Measurements from ENCODE around the gene LILRA6. TPM values are rescaled to one million over a fixed set of nuclear protein-coding genes. Genes with fewer than 3 reads are reported as not detected.
"Not testable (repeated sequence)": the region's sequence is repeated elsewhere in the genome, so short reads cannot be mapped to it uniquely, and the experiment has no call there.

LILRA6 gene
- total and polyA plus RNA-seq, 2 of the 8 experiments (the other 6 are each of a cell fraction or from before 2014, with no cell fraction given) = not detected

GRCh38 chr19:54239491-54240371, 2.9 kb downstream of the LILRA6 start:
- not testable (repeated sequence) for H4K91ac ChIP-seq (replicated peaks; ENCODE audit: insufficient read length, low read length); H3K9me3 ChIP-seq (ENCODE audit: insufficient read depth in 2 of 2, low read depth in 1 of 2, low read length in 1 of 2); H3K18ac ChIP-seq (ENCODE audit: extremely low read depth, low read length); H4K8ac ChIP-seq (ENCODE audit: extremely low read depth, insufficient read depth, low read length); H3K56ac ChIP-seq (replicated peaks; ENCODE audit: insufficient read length, low read depth, low read length); H3K27me3 ChIP-seq (replicated peaks in 1 of 4; ENCODE audit: control insufficient read depth in 3 of 4, extremely low read depth in 1 of 4, insufficient read depth in 3 of 4, low read length in 3 of 4); H3K4me2 ChIP-seq (ENCODE audit: insufficient read depth in 1 of 2, low read depth in 2 of 2, low read length in 2 of 2); H3K4ac ChIP-seq (replicated peaks; ENCODE audit: insufficient read length, low read depth, low read length); H3K14ac ChIP-seq (ENCODE audit: insufficient read length); H3K9ac ChIP-seq (replicated peaks in 1 of 4; ENCODE audit: extremely low read depth in 1 of 4, low read depth in 3 of 4, low read length in 3 of 4); H2AFZ ChIP-seq (ENCODE audit: low read length); H2BK12ac ChIP-seq (ENCODE audit: low read depth, low read length); H2BK15ac ChIP-seq (ENCODE audit: low read length); H4K5ac ChIP-seq (ENCODE audit: insufficient read length, low read depth, low read length); H3K79me2 ChIP-seq (ENCODE audit: control insufficient read depth in 1 of 2, insufficient read depth in 2 of 2, low read length in 2 of 2); H3K27ac ChIP-seq (ENCODE audit: low read depth, low read length); H3K4me1 ChIP-seq (replicated peaks in 1 of 4; ENCODE audit: control insufficient read depth in 3 of 4, insufficient read depth in 4 of 4, low read length in 3 of 4); H2BK5ac ChIP-seq (ENCODE audit: low read depth, low read length); H3K23me2 ChIP-seq (ENCODE audit: low read depth, low read length); DNase-seq (ENCODE audit: low read depth in 1 of 2, low spot score in 2 of 2); H3K36me3 ChIP-seq (ENCODE audit: control insufficient read depth in 2 of 4, insufficient read depth in 4 of 4, low read length in 3 of 4); H4K20me1 ChIP-seq (replicated peaks in 1 of 2; ENCODE audit: control insufficient read depth in 1 of 2, insufficient read depth in 2 of 2, low read length in 2 of 2); FAIRE-seq; H2BK20ac ChIP-seq (ENCODE audit: low read length); H2AK5ac ChIP-seq (ENCODE audit: low read depth, low read length); H3K23ac ChIP-seq (ENCODE audit: insufficient read length); H3K4me3 ChIP-seq (ENCODE audit: extremely low read depth in 1 of 4, insufficient read depth in 2 of 4, low read depth in 3 of 4, low read length in 4 of 4); H3K79me1 ChIP-seq (ENCODE audit: low read depth, low read length); H2BK120ac ChIP-seq (replicated peaks; ENCODE audit: low read depth, low read length)
- WGBS, 2 experiments (ENCODE audit: extremely low coverage in 1 of 2, insufficient coverage in 1 of 2, insufficient read length in 1 of 2, insufficient replicate concordance in 2 of 2, low coverage in 1 of 2, low lambda C conversion rate in 2 of 2, missing lambda C conversion rate in 1 of 2) = 78% methylated on average over 9 of the region's 21 CpGs; no CpG with 5 or more reads in 1 of the 2 experiments
- ChIA-PET CTCF (ENCODE audit: partially characterized antibody) (interaction anchor here (1.0 to 1.5 kb wide), 2 partner anchors 18 to 77 kb away, joined by 3 read pairs; no protein-coding TSS in a partner anchor), POLR2A (ENCODE audit: partially characterized antibody) (interaction anchor here (0.7 to 2.3 kb wide), 4 partner anchors 17 to 38 kb away, joined by 3 to 7 read pairs (median 4); no protein-coding TSS in a partner anchor)
